HEK293T (cell line): ENCODE data around the gene SRP14.

Source experiments
- CTCF ChIA-PET: fragments of 350-600 bp; formaldehyde crosslinking; extraction: SDS; loops from one replicate; lab custom pipeline; 2021; ENCODE audit warnings: antibody characterized with exemption, inconsistent platforms; lab: Yijun Ruan, JAX
- POLR2A ChIA-PET: fragments of 350-600 bp; formaldehyde crosslinking; extraction: SDS; loops from one replicate; lab custom pipeline; 2020; ENCODE audit warnings: antibody characterized with exemption, inconsistent platforms; lab: Yijun Ruan, JAX
- DNase-seq: peaks from one replicate; pipeline ENCODE4 v3.0.0; 2012; ENCODE audit warnings: mixed read lengths; ENCODE audit errors: extremely low spot score
- ARNT ChIP-seq: fragments of 450-650 bp; IDR thresholded peaks from 2 replicates; pipeline ENCODE4 v1.6.1; 2017; ENCODE audit warnings: mild to moderate bottlenecking
- BHLHE40 ChIP-seq: fragments of 450-650 bp; IDR thresholded peaks from 2 replicates; pipeline ENCODE4 v1.6.1; 2016; ENCODE audit warnings: mild to moderate bottlenecking, moderate library complexity, borderline replicate concordance
- CTBP1 ChIP-seq: fragments of 450-650 bp; IDR thresholded peaks from 2 replicates; pipeline ENCODE4 v1.6.1; 2016; ENCODE audit warnings: borderline replicate concordance
- ELF4 ChIP-seq: fragments of 450-650 bp; IDR thresholded peaks from 2 replicates; pipeline ENCODE4 v1.6.1; 2017; ENCODE audit warnings: antibody characterized with exemption
- FOXA1 ChIP-seq: fragments of 450-650 bp; IDR thresholded peaks from 2 replicates; pipeline ENCODE4 v1.6.1; 2016; ENCODE audit warnings: mild to moderate bottlenecking
- FOXK2 ChIP-seq: fragments of 450-650 bp; IDR thresholded peaks from 2 replicates; pipeline ENCODE4 v1.6.1; 2016; ENCODE audit warnings: mild to moderate bottlenecking
- FOXM1 ChIP-seq: fragments of 450-650 bp; IDR thresholded peaks from 2 replicates; pipeline ENCODE4 v1.6.1; 2017; ENCODE audit warnings: mild to moderate bottlenecking, borderline replicate concordance
- HDGF ChIP-seq: fragments of 450-650 bp; IDR thresholded peaks from 2 replicates; pipeline ENCODE4 v1.6.1; 2017; ENCODE audit warnings: antibody characterized with exemption, borderline replicate concordance
- L3MBTL2 ChIP-seq: fragments of 450-650 bp; conservative IDR thresholded peaks from 2 replicates; pipeline ENCODE4 v1.6.1; 2016; ENCODE audit warnings: mild to moderate bottlenecking
- LEF1 ChIP-seq: fragments of 450-650 bp; IDR thresholded peaks from 2 replicates; pipeline ENCODE4 v1.6.1; 2017; ENCODE audit warnings: mild to moderate bottlenecking, borderline replicate concordance
- NFRKB ChIP-seq: fragments of 450-650 bp; IDR thresholded peaks from 2 replicates; pipeline ENCODE4 v1.6.1; 2016; ENCODE audit warnings: mild to moderate bottlenecking, moderate library complexity
- PKNOX1 ChIP-seq: fragments of 450-650 bp; IDR thresholded peaks from 2 replicates; pipeline ENCODE4 v1.6.1; 2016
- SP1 ChIP-seq: fragments of 450-650 bp; IDR thresholded peaks from 2 replicates; pipeline ENCODE4 v1.6.1; 2017
- SUZ12 ChIP-seq: fragments of 450-650 bp; IDR thresholded peaks from 2 replicates; pipeline ENCODE4 v1.6.1; 2016; ENCODE audit warnings: mild to moderate bottlenecking
- TARDBP ChIP-seq: fragments of 450-650 bp; IDR thresholded peaks from 2 replicates; pipeline ENCODE4 v1.6.1; 2016
- ZNF384 ChIP-seq: fragments of 450-650 bp; IDR thresholded peaks from 2 replicates; pipeline ENCODE4 v1.6.1; 2016

Gene SRP14

DNA sequence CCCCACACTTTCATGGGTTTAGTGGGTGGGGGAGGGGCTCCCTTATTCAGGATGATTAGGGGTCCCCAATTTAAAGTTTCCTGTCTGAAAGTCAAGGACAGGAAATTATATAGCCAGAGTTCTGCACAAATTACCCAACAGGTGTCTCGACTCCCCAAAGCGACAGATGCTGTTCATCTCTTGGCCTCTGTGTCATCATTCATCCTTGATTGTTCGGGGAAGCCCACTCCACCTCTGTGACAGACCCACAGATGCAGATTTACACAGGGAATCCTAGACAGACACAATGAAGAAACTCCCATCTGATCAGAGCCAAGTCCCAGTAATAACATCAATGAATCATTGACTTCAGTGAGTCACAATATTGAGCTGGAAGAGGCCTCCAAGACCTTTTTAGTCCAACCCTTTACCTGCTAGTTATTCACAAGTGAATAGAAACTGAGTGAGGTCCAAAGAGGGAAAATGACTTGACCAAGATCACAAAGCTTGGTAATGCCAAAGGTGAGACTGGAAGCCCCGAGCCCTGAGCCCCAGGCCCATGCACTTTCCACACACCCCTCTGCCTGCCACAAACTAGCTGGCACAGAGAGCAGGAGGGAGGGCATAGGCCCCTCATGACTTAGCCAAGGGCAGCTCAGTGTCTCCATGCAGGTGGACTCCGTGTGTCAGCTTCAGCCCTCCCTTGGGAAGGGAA lies 7.9 kb upstream of the SRP14 start:
- no peak for DNase-seq
- TF ChIP-seq ARNT, result no peak
- no peak for TF ChIP-seq FOXA1
- TF ChIP-seq TARDBP, result no peak
- no peak for TF ChIP-seq LEF1
- TF ChIP-seq NFRKB, result no peak
- TF ChIP-seq SUZ12, result no peak
- no peak for TF ChIP-seq CTBP1
- no peak for TF ChIP-seq SP1
- TF ChIP-seq ELF4, result no peak
- no peak for TF ChIP-seq BHLHE40
- POLR2A ChIA-PET, result interaction anchor here (0.9 to 2.5 kb wide), 6 partner anchors 9 to 208 kb away, joined by 3 to 9 read pairs (median 4); no protein-coding TSS in a partner anchor
- CTCF ChIA-PET, result interaction anchor here (1.3 to 4.1 kb wide), 3 partner anchors 59 to 227 kb away, joined by 3 to 34 read pairs (median 7); no protein-coding TSS in a partner anchor

- ChIA-PET POLR2A (interaction anchor here (1.0 to 2.5 kb wide), 3 partner anchors 31 to 61 kb away, joined by 3 to 7 read pairs (median 4); no protein-coding TSS in a partner anchor), CTCF (interaction anchor here (0.8 to 4.1 kb wide), 9 partner anchors 36 to 229 kb away, joined by 3 to 34 read pairs (median 4); partner anchors contain the start of genes BMF and BUB1B)
- no peak for DNase-seq
- TF ChIP-seq FOXM1, result no peak
- no peak for TF ChIP-seq ELF4
- no peak for TF ChIP-seq FOXA1
- TF ChIP-seq ZNF384, result no peak
- TF ChIP-seq ARNT, result no peak
- no peak for TF ChIP-seq BHLHE40
- no peak for TF ChIP-seq SUZ12
- no peak for TF ChIP-seq PKNOX1
- TF ChIP-seq CTBP1, result no peak
- no peak for TF ChIP-seq HDGF
- no peak for TF ChIP-seq L3MBTL2
- no peak for TF ChIP-seq NFRKB
- no peak for TF ChIP-seq TARDBP
Measured at GRCh38 chr15:40045572-40046217, 6.7 kb upstream of the SRP14 start.

DNA sequence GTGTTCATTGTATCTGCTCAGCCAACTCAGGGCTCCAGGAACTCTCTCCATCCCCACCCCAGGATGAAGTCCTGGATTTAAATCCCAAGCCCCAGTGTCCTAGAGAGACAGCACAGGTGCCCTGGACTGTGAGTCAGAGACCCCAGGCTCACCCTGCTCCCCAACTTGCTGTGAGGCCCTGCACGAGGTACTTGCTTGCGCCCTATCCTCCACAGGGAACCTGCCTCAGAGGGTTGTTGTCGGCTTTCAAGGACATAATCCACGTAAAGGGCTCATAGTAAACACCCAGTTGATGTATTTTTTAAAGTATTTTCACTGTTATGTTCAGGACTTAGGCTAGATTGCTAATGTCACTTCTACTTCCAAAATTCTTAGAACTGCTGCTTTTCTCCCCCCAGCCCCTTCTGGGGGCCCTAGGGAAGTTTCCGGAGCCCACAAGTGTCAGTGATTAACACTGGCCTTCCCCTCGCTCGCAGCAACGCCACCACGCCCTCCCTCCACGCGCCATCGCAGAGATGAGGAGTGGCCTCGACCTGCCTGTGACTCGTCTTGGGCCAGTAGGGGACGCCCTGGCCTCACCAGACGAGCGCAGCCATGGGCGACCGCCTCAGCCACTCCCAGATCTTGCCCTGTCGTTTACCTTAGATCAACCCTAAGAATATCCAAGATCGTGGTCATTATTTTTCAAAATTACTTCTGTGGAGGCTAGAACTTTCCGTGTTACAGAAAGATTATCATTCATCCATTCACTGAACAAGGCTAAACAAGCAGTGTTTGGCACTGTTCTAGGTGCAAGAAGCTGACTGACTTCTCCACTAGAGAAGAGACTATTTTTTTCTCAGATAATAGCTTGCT lies 6.0 kb upstream of the SRP14 start:
- POLR2A ChIA-PET, result interaction anchor here (1.0 to 2.5 kb wide), 3 partner anchors 32 to 62 kb away, joined by 3 to 7 read pairs (median 4); no protein-coding TSS in a partner anchor
- peak; percentile 75 for DNase-seq
- CTCF ChIA-PET, result interaction anchor here (0.8 to 4.1 kb wide), 10 partner anchors 25 to 230 kb away, joined by 3 to 34 read pairs (median 4); partner anchors contain the start of genes BMF and BUB1B
- TF ChIP-seq HDGF (no peak), TARDBP (no peak), FOXA1 (no peak), SUZ12 (no peak), LEF1 (no peak), ELF4 (no peak)

- no peak for DNase-seq
- CTCF ChIA-PET, result interaction anchor here (1.0 kb wide), 1 partner anchor 26 kb away, joined by 4 read pairs; no protein-coding TSS in a partner anchor
- TF ChIP-seq SUZ12, result no peak
- TF ChIP-seq L3MBTL2, result no peak
- POLR2A ChIA-PET, result interaction anchor here (0.8 kb wide), 1 partner anchor 62 kb away, joined by 3 read pairs; no protein-coding TSS in a partner anchor
Measured at GRCh38 chr15:40043927-40044716, 5.1 kb upstream of the SRP14 start.

- TF ChIP-seq SP1 (no peak), SUZ12 (no peak), NFRKB (no peak), ZNF384 (no peak), CTBP1 (no peak), PKNOX1 (no peak), BHLHE40 (no peak), LEF1 (no peak), ELF4 (no peak), FOXK2 (no peak), L3MBTL2 (no peak), HDGF (no peak), FOXM1 (no peak), TARDBP (no peak), ARNT (no peak), FOXA1 (no peak)
- CTCF ChIA-PET, result no interaction called here
- POLR2A ChIA-PET, result no interaction called here
- DNase-seq, result no peak
Measured at GRCh38 chr15:40042791-40043320, 3.9 kb upstream of the SRP14 start.
